Brain microvascular endothelial cell (primary cell): ENCODE measurements around the gene C3orf70.

Experiments
- DNase-seq: peaks from one replicate; pipeline ENCODE4 v3.0.0-alpha.2; 2020
- H3K27ac ChIP-seq: fragments of 250-450 bp; sonication (Bioruptor Pico); 2 replicates; pipeline ENCODE4 v1.5.1; 2020; ENCODE audit warnings: mild to moderate bottlenecking, moderate library complexity
- H3K27me3 ChIP-seq: fragments of 250-450 bp; sonication (Bioruptor Pico); replicated peaks from 2 replicates; pipeline ENCODE4 v1.5.1; 2020; ENCODE audit warnings: mild to moderate bottlenecking
- H3K36me3 ChIP-seq: fragments of 250-450 bp; sonication (Bioruptor Pico); replicated peaks from 2 replicates; pipeline ENCODE4 v1.5.1; 2020; ENCODE audit warnings: mild to moderate bottlenecking
- H3K4me3 ChIP-seq: 2 replicates; pipeline ENCODE4 v1.5.1; 2011; ENCODE audit warnings: low read depth, mild to moderate bottlenecking, control low read depth, low read length, moderate library complexity
- CTCF ChIP-seq: IDR thresholded peaks from 2 replicates; pipeline ENCODE4 v1.5.1; 2011; ENCODE audit warnings: low read depth, mild to moderate bottlenecking, moderate library complexity, low read length, control low read depth, inconsistent platforms; ENCODE audit errors: missing control alignments
- in situ Hi-C: cut with HindIII; loops from 2 replicates; pipeline ENCODE4 v1.10.0; 2017; ENCODE audit warnings: low sequenced_read_pairs, low pct_ligation_motif_present

Gene C3orf70

GRCh38 chr3:185090811-185091210 lies 62.0 kb downstream of the C3orf70 start:
- no peak for TF ChIP-seq CTCF
- in situ Hi-C loops: no loop called here
- Histone ChIP-seq H3K36me3 (no peaks in the 10 kb centered on the region), H3K27me3 (no peaks in the 10 kb centered on the region), H3K4me3 (no peak overlapping the region), H3K27ac (no peak overlapping the region)
- DNase-seq: no peak

GRCh38 chr3:185089751-185090150 lies 63.1 kb downstream of the C3orf70 start:
- Histone ChIP-seq H3K27ac (no peak overlapping the region), H3K27me3 (no peaks in the 10 kb centered on the region), H3K36me3 (no peaks in the 10 kb centered on the region), H3K4me3 (no peak overlapping the region)
- in situ Hi-C loops: no loop called here
- no peak for TF ChIP-seq CTCF
- no peak for DNase-seq

- in situ Hi-C loops: no loop called here
- Histone ChIP-seq H3K27me3 (no peaks in the 10 kb centered on the region), H3K27ac (no peak overlapping the region), H3K4me3 (no peak overlapping the region), H3K36me3 (no peaks in the 10 kb centered on the region)
- DNase-seq: no peak
- TF ChIP-seq CTCF: no peak
Observed at GRCh38 chr3:185089343-185089742, 63.5 kb downstream of the C3orf70 start.

DNA sequence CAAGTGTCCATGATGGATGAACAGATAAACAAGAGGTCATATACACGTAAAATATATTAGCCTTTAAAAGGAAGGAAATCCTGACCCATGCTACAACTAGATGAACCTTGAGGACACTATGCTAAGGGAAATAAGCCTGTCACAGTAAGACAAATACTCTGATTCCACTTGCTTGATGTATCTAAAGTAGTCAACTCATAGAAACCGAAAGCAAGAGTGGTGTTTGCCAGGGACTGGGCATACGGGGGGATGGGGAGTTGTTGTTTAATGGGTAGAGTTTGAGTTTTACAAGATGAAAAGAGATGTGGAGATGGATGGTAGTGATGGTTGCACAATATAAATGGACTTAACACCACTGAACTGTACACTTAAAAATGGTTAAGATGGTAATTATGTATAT lies 65.4 kb downstream of the C3orf70 start:
- DNase-seq: no peak
- Histone ChIP-seq H3K36me3 (no peaks in the 10 kb centered on the region), H3K27me3 (no peaks in the 10 kb centered on the region), H3K27ac (no peak overlapping the region), H3K4me3 (no peak overlapping the region)
- in situ Hi-C loops: no loop called here
- no peak for TF ChIP-seq CTCF

DNA sequence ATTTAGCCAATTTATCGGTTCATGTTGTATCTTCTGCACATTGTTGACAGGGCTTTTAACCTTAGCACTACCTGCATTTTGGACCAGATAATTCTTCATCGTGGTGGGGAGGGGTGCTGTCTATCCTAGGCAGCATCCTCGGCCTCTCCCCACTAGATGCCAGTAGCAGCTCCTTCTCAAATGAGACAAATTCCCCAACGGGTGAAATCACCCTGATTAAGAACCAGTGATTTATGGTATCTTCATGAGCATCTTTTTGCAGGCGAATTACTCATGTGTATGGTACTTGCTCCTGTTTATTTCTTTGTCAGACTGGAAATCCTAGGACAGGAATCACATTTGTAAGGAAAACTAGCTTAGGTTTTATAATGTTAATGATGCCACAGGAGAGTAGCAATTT lies 68.0 kb downstream of the C3orf70 start:
- H3K4me3 ChIP-seq: no peak overlapping the region
- in situ Hi-C loops: no loop called here
- H3K36me3 ChIP-seq: no peaks in the 10 kb centered on the region
- no peak overlapping the region for H3K27ac ChIP-seq
- TF ChIP-seq CTCF: peak; percentile 4
- H3K27me3 ChIP-seq: no peaks in the 10 kb centered on the region
- peak; percentile 13 for DNase-seq

DNA sequence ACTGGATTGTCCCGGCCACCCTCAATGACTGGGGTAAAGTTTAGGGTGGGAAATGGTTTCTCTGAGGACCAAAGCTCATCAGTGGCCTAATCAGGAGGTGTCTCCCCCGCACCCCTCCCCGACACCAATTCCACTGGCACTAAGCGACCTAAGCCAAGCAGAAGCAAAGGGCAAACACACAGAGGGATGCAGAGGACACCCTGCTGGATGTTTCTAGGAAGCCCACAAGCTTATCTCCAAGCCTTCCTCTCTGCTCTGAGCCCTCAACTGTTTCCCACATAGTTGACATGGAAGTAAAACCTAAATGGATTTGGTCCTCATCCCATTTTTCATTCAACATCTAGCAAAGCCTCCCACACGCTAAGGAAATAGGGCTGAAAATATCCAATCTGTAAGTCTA lies 68.5 kb downstream of the C3orf70 start:
- Histone ChIP-seq H3K27ac (no peak overlapping the region), H3K27me3 (no peaks in the 10 kb centered on the region), H3K36me3 (no peaks in the 10 kb centered on the region), H3K4me3 (no peak overlapping the region)
- no peak for TF ChIP-seq CTCF
- in situ Hi-C loops: no loop called here
- DNase-seq: no peak
